Tibial nerve (tissue), 4 donors: ENCODE data around the gene GCLC.

Experiments
- EP300 ChIP-seq, 2 donors: sonication (generic); formaldehyde crosslinking; IDR thresholded peaks; one replicate each; pipeline ENCODE4 v1.6.1; 2017; ENCODE audit warnings: antibody characterized with exemption in 2 of 2, mild to moderate bottlenecking in 1 of 2
- POLR2A ChIP-seq, 2 donors: fragments of 450-650 bp; IDR thresholded peaks; one replicate each; pipeline ENCODE4 v1.6.1; 2017; ENCODE audit warnings: antibody characterized with exemption in 2 of 2, mild to moderate bottlenecking in 2 of 2, moderate library complexity in 2 of 2
- TF ChIP-seq, protein P1 (sequence below), 5 experiments: fragments of 200-600 bp in 3 of 5; fragments of 450-650 bp in 2 of 5; sonication (generic) in 3 of 5; IDR thresholded peaks; one replicate each; pipeline ENCODE4 v1.5.1; 2016 to 2019; ENCODE audit warnings: antibody characterized with exemption in 5 of 5, mild to moderate bottlenecking in 3 of 5, moderate library complexity in 2 of 5

DNA sequence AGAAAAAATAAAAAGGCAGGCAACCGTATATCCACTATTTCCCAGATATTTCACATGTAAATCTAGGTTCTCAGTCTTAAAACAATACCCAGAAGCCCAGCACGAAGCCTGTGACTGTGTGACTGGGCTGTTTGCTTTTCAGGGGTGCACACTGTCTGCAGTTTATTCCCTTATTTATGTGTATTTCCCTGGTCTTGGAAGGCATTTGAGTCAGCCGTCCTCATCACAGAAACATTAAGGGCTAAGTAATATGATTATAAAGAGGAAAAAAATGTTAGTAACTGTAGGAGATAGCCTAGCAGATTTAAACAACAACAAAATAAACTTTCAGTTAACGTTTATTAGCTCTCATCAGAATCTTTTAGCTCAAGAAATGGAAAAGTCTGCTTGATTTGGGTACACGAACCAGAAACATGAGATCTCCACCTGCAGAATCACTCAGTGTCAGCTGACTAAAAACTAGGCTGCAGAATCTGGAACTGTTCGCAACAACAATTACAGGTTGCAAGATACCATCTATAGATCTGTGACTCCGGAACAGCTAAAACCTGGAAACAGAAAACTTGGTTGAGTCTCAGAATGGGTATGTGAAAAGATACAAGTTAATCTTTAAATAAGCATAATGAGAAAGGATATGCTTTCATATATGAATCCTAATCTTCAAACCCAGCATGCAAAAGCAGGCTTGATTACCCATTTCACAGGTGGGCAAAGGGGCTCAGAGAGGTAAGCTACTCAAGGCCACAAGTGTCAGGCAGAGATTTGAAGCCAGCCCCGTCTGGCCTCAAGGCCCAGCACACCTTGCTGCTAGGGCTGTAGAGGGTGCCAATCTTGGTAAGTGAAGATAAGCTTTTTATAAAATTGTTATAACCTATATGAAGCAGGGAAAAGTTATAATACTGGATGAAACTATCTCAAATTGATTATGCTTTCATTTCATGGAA lies 21.1 kb downstream of the GCLC start:
- TF ChIP-seq, protein P1, sequence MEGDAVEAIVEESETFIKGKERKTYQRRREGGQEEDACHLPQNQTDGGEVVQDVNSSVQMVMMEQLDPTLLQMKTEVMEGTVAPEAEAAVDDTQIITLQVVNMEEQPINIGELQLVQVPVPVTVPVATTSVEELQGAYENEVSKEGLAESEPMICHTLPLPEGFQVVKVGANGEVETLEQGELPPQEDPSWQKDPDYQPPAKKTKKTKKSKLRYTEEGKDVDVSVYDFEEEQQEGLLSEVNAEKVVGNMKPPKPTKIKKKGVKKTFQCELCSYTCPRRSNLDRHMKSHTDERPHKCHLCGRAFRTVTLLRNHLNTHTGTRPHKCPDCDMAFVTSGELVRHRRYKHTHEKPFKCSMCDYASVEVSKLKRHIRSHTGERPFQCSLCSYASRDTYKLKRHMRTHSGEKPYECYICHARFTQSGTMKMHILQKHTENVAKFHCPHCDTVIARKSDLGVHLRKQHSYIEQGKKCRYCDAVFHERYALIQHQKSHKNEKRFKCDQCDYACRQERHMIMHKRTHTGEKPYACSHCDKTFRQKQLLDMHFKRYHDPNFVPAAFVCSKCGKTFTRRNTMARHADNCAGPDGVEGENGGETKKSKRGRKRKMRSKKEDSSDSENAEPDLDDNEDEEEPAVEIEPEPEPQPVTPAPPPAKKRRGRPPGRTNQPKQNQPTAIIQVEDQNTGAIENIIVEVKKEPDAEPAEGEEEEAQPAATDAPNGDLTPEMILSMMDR (IDR thresholded peaks at IDR 0.05), result no peak
- TF ChIP-seq POLR2A (IDR thresholded peaks at IDR 0.05) (no peak), EP300 (IDR thresholded peaks at IDR 0.05) (no peak)
